ENCODE results near the gene BBC3.

BBC3 gene

GRCh38 chr19:47230054-47230920, 712 bp downstream of the BBC3 start:
- DNase-seq: peak; percentile 21 to 62

GRCh38 chr19:47229676-47230053, 1.3 kb downstream of the BBC3 start:
- no peak for DNase-seq

- DNase-seq: peak in 1 of 2 donors; percentile 20
These were observed 1.9 kb downstream of the BBC3 start for GRCh38 chr19:47228937-47229675.

- peak; percentile 19 to 41 for DNase-seq
These were observed 2.6 kb downstream of the BBC3 start for GRCh38 chr19:47228168-47228936.

GRCh38 chr19:47227352-47228167, 3.4 kb downstream of the BBC3 start:
- peak; percentile 94 for DNase-seq

GRCh38 chr19:47226426-47227351, 4.3 kb downstream of the BBC3 start:
- DNase-seq: peak; percentile 75 to 96

- DNase-seq: peak; percentile 78 to 92
These were observed 5.1 kb downstream of the BBC3 start for GRCh38 chr19:47225746-47226425.

- DNase-seq: no peak
These were observed 9.1 kb downstream of the BBC3 start for GRCh38 chr19:47221890-47222289.

- no peak for DNase-seq
These were observed 9.7 kb downstream of the BBC3 start for GRCh38 chr19:47221080-47221841.

GRCh38 chr19:47215581-47215980, 15.4 kb downstream of the BBC3 start:
- no peak for DNase-seq

- peak; percentile 84 to 97 for DNase-seq
These were observed 20.2 kb downstream of the BBC3 start for GRCh38 chr19:47210689-47211316.

- no peak for DNase-seq
These were observed 20.9 kb downstream of the BBC3 start for GRCh38 chr19:47210180-47210490.

- DNase-seq: no peak
These were observed 21.4 kb downstream of the BBC3 start for GRCh38 chr19:47209319-47210179.

- no peak for DNase-seq
These were observed 27.7 kb downstream of the BBC3 start for GRCh38 chr19:47203254-47203653.

GRCh38 chr19:47200530-47200929, 30.5 kb downstream of the BBC3 start:
- DNase-seq: no peak

GRCh38 chr19:47197141-47197540, 33.9 kb downstream of the BBC3 start:
- DNase-seq: no peak

- no peak for DNase-seq
These were observed 35.6 kb downstream of the BBC3 start for GRCh38 chr19:47195434-47195833.

- DNase-seq: no peak
These were observed 40.8 kb downstream of the BBC3 start for GRCh38 chr19:47190167-47190727.

Data from inflammatory macrophage treated with lipopolysaccharide for 1 hour (primary cell).